Loucy (cell line): ENCODE measurements around the gene CYP2J2.
"Not testable (repeated sequence)": the region's sequence is repeated elsewhere in the genome, so short reads cannot be mapped to it uniquely, and the experiment has no call there.

Experiments
- H2AFZ ChIP-seq: fragments of 200-600 bp; sonication (generic); 2 replicates; pipeline ENCODE4 v1.6.0; 2016; ENCODE audit warnings: antibody characterized with exemption, mild to moderate bottlenecking, low read length, moderate library complexity
- H3F3A ChIP-seq: fragments of 200-600 bp; 2 replicates; pipeline ENCODE4 v1.6.0; 2016; ENCODE audit warnings: antibody characterized with exemption, low read depth, mild to moderate bottlenecking
- H3K27me3 ChIP-seq: fragments of 200-600 bp; sonication (generic); 2 replicates; pipeline ENCODE4 v1.6.1; 2014; ENCODE audit warnings: low read length, mild to moderate bottlenecking; ENCODE audit not compliant: insufficient read depth, poor library complexity, severe bottlenecking
- H3K36me3 ChIP-seq: fragments of 200-600 bp; sonication (generic); 2 replicates; pipeline ENCODE4 v1.6.1; 2016; ENCODE audit warnings: low read length; ENCODE audit not compliant: insufficient read depth
- H3K4me1 ChIP-seq: fragments of 200-600 bp; sonication (generic); 2 replicates; pipeline ENCODE4 v1.5.1; 2014; ENCODE audit warnings: low read length, mild to moderate bottlenecking; ENCODE audit not compliant: insufficient read depth, poor library complexity, severe bottlenecking
- H3K4me2 ChIP-seq: fragments of 200-600 bp; sonication (generic); 2 replicates; pipeline ENCODE4 v1.6.0; 2014; ENCODE audit warnings: antibody characterized with exemption, low read length, low read depth, mild to moderate bottlenecking; ENCODE audit not compliant: poor library complexity, severe bottlenecking
- H3K4me3 ChIP-seq: fragments of 200-600 bp; sonication (generic); 2 replicates; pipeline ENCODE4 v1.5.1; 2014; ENCODE audit warnings: low read length, mild to moderate bottlenecking, mixed read lengths; ENCODE audit not compliant: poor library complexity, severe bottlenecking
- H3K79me2 ChIP-seq: fragments of 200-600 bp; sonication (generic); 2 replicates; pipeline ENCODE4 v1.6.1; 2014; ENCODE audit warnings: low read length; ENCODE audit not compliant: insufficient read depth
- H3K9ac ChIP-seq: fragments of 200-600 bp; sonication (generic); 2 replicates; pipeline ENCODE4 v1.6.0; 2014; ENCODE audit warnings: mild to moderate bottlenecking, low read depth, low read length, moderate library complexity; ENCODE audit not compliant: poor library complexity, severe bottlenecking
- H3K9me2 ChIP-seq: fragments of 200-600 bp; sonication (generic); replicated peaks from 2 replicates; pipeline ENCODE4 v1.6.1; 2016; ENCODE audit warnings: low read depth, low read length, mixed read lengths
- H3K9me3 ChIP-seq: fragments of 200-600 bp; sonication (generic); 2 replicates; pipeline ENCODE4 v1.6.1; 2014; ENCODE audit warnings: mild to moderate bottlenecking, antibody characterized with exemption, low read length, low read depth; ENCODE audit not compliant: insufficient read depth
- H4K20me1 ChIP-seq: fragments of 200-600 bp; sonication (generic); 2 replicates; pipeline ENCODE4 v1.6.0; 2014; ENCODE audit warnings: antibody characterized with exemption, low read length, mild to moderate bottlenecking; ENCODE audit not compliant: insufficient read depth, poor library complexity, severe bottlenecking
- EZH2phosphoT487 ChIP-seq: fragments of 200-600 bp; IDR thresholded peaks from 2 replicates; pipeline ENCODE4 v1.6.1; 2018; ENCODE audit warnings: antibody characterized with exemption, mild to moderate bottlenecking, moderate library complexity, borderline replicate concordance
- TF ChIP-seq, protein P1 (sequence below): fragments of 200-600 bp; sonication (generic); conservative IDR thresholded peaks from 2 replicates; pipeline ENCODE4 v1.5.1; 2014; ENCODE audit warnings: mild to moderate bottlenecking, antibody characterized with exemption, low read length

CYP2J2 gene

DNA sequence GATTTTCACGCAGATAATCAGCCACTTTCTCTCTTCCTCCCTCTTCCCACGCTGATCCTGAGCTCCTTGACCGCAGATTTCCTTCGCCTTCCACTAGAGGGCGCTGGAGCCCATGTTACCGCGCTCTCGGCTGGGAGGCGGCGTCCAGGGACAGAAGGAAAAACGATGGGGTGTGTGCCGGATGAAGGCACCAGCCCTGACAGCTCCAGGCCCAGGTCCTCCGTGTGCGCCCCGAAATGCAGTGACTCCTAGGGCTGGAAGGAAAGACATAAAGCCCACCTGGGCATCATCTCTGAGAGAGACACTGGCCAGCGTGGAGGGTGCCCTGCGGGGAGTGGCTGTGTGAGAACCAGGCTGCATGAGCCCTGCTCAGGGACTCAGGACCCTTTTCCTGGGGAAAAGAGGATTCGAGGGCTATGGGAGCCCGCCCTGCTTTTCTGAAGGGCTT, 44.9 kb upstream of the CYP2J2 start:
- H3K4me3 ChIP-seq: peak overlapping the region; percentile 51
- H3K9me2 ChIP-seq: no peaks in the 10 kb centered on the region
- H2AFZ ChIP-seq: peak overlapping the region; percentile 73
- H3K4me2 ChIP-seq: peak overlapping the region; percentile 69
- H3K9me3 ChIP-seq: no peaks in the 10 kb centered on the region
- H3K36me3 ChIP-seq: no peaks in the 10 kb centered on the region
- H3K4me1 ChIP-seq: peaks cover 35% of the 10 kb centered on the region
- peaks cover 10% of the 10 kb centered on the region for H3F3A ChIP-seq
- H3K27me3 ChIP-seq: no peaks in the 10 kb centered on the region
- H3K9ac ChIP-seq: peak overlapping the region; percentile 34
- H3K79me2 ChIP-seq: no peaks in the 10 kb centered on the region
- no peaks in the 10 kb centered on the region for H4K20me1 ChIP-seq
- no peak for TF ChIP-seq EZH2phosphoT487
- TF ChIP-seq, protein P1, sequence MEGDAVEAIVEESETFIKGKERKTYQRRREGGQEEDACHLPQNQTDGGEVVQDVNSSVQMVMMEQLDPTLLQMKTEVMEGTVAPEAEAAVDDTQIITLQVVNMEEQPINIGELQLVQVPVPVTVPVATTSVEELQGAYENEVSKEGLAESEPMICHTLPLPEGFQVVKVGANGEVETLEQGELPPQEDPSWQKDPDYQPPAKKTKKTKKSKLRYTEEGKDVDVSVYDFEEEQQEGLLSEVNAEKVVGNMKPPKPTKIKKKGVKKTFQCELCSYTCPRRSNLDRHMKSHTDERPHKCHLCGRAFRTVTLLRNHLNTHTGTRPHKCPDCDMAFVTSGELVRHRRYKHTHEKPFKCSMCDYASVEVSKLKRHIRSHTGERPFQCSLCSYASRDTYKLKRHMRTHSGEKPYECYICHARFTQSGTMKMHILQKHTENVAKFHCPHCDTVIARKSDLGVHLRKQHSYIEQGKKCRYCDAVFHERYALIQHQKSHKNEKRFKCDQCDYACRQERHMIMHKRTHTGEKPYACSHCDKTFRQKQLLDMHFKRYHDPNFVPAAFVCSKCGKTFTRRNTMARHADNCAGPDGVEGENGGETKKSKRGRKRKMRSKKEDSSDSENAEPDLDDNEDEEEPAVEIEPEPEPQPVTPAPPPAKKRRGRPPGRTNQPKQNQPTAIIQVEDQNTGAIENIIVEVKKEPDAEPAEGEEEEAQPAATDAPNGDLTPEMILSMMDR: peak; percentile 99

DNA sequence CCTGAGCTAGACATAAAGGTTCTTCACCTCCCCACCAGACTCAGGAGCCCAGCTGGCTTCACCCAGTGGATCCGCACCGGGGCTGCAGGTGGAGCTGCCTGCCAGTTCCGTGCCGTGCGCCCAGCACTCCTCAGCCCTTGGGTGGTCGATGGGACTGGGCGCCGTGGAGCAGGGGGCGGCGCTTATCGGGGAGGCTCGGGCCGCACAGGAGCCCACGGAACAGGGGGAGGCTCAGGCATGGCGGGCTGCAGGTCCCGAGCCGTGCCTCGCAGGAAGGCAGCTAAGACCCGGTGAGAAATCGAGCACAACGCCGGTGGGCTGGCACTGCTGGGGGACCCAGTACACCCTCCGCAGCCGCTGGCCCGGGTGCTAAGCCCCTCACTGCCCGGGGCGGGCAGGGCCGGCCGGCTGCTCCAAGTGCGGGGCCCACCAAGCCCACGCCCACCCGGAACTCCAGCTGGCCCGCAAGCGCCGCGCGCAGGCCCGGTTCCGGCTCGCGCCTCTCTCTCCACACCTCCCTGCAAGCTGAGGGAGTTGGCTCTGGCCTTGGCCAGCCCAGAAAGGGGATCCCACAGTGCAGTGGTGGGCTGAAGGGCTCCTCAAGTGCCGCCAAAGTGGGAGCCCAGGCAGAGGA, 43.1 kb upstream of the CYP2J2 start:
- H3K9ac ChIP-seq: not testable (repeated sequence)

DNA sequence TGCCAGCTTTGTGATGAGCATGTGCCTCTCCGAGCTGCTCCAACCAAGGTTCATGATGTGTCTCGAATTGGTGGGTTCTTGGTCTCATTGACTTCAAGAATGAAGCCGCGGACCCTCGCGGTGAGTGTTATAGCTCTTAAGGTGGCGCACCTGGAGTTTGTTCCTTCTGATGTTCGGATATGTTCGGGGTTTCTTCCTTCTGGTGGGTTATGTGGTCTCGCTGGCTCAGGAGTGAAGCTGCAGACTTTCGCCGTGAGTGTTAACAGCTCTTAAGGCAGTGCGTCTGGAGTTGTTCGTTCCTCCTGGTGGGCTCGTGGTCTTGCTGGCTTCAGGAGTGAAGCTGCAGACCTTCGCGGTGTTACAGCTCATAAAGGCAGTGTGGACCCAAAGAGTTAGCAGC, 42.2 kb upstream of the CYP2J2 start:
- peaks cover 31% of the 10 kb centered on the region for H3K4me1 ChIP-seq
- not testable (repeated sequence) for H3K79me2 ChIP-seq, H3K9me3 ChIP-seq, H3K27me3 ChIP-seq, H3K36me3 ChIP-seq, H3K9ac ChIP-seq, H3K4me3 ChIP-seq, H2AFZ ChIP-seq, H3F3A ChIP-seq, H3K9me2 ChIP-seq, H4K20me1 ChIP-seq, H3K4me2 ChIP-seq

More for the DNA sequence above, 43.1 kb upstream of the CYP2J2 start:
- not testable (repeated sequence) for H4K20me1 ChIP-seq, H3F3A ChIP-seq, H3K9me3 ChIP-seq, H3K79me2 ChIP-seq, H3K36me3 ChIP-seq, H2AFZ ChIP-seq, H3K9me2 ChIP-seq, H3K27me3 ChIP-seq, H3K4me3 ChIP-seq, H3K4me2 ChIP-seq
- H3K4me1 ChIP-seq: peaks cover 31% of the 10 kb centered on the region

DNA sequence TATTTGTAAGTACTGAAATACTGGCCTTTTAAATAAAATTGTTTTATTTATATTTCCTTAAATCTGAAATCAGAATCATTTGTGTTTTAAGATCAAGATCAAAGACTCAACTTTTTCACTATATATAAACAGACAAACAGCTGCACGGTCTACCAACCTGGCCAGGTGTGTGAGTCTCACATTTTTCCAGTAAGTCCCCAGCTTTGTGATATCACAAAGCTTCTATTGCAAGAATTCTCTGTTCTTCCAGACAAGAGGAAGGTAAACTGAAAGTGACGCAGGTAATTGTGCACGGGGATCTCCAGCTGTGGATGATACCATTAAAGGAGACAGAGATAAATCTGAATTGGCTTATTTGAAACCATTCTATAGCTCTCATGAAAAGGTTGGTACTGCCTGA, 41.2 kb upstream of the CYP2J2 start:
- Histone ChIP-seq H2AFZ (no peak overlapping the region), H3K9ac (no peak overlapping the region), H3K4me2 (peak overlapping the region; percentile 51), H3K9me3 (no peaks in the 10 kb centered on the region), H3K27me3 (no peaks in the 10 kb centered on the region), H3K4me1 (peaks cover 31% of the 10 kb centered on the region), H3K9me2 (no peaks in the 10 kb centered on the region), H3K4me3 (no peak overlapping the region), H3F3A (peaks cover 10% of the 10 kb centered on the region), H3K36me3 (no peaks in the 10 kb centered on the region), H3K79me2 (no peaks in the 10 kb centered on the region), H4K20me1 (no peaks in the 10 kb centered on the region)
- no peak for TF ChIP-seq EZH2phosphoT487
- TF ChIP-seq, protein P1: no peak
